ENCODE results near the gene WDR31. TPM values are rescaled to one million over a fixed set of nuclear protein-coding genes. Genes with fewer than 3 reads are reported as not detected.

WDR31 gene
- polyA plus RNA-seq (2013, experiment 1 of 2): 2.3 TPM
- 2.4 TPM for polyA plus RNA-seq (2013, experiment 2 of 2)

DNA sequence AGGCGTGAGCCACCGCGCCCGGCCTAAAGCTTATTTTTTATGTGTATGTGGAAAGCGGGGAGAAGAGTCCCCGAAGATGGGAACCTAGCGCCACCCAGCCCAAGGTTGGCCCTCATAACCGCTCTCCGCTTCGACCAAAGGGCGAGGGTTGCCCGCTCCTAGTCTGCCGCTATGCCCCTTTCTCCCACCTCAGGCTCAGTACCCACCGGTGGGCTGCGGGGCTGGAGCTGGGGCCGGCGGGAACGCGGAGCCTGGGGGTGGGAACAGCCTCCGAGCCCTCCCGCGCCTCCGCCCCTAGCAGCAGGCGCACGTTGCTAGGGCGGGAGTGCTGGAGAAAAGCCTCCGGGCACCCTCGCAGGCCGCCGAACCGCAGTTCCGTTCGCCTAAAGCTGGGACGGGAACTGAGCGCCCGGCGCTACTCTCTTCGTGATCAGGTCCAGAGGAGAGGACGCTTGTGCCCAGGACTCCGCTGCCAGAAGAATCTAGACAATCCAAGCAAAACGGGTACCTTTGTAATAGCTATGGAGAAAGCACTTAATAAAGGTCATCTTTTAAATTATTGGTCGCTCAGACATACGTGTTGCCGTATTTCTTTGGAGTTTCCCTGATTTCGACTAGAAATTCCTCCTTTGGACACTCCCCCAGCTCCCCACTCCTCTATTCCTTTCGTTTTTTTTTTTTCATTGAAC lies at the start of gene WDR31:
WDR31 (minus strand) TSS at position 265 of the 689 bp plus-strand sequence. CDS start 8,253 bp downstream, outside the sequence.
- no peak within 1 kb of the TSS for H4K91ac ChIP-seq (ENCODE audit: low read depth, low read length, poor library complexity)
- no peak within 1 kb of the TSS for H2BK120ac ChIP-seq (ENCODE audit: low read depth, low read length)
- no peak within 1 kb of the TSS for H2BK12ac ChIP-seq (ENCODE audit: low read length)
- WGBS, 2 donors (ENCODE audit: extremely low coverage in 2 of 2, insufficient read length in 2 of 2, insufficient replicate concordance in 1 of 2): no CpG with 5 or more reads among the region's 46 CpGs
- peak within 1 kb of the TSS; percentile 75 for H3K23ac ChIP-seq (ENCODE audit: low read depth, low read length, poor library complexity)
- no peak within 1 kb of the TSS for H2AK5ac ChIP-seq (ENCODE audit: low read depth, low read length)
- DNase-seq (ENCODE audit: low spot score): peak; percentile 87
- peak within 1 kb of the TSS; percentile 58 for H3K4me2 ChIP-seq (ENCODE audit: insufficient read depth, low read length, poor library complexity, severe bottlenecking)
- H3K9me3 ChIP-seq (replicated peaks in 1 of 2; ENCODE audit: control insufficient read depth in 2 of 2, insufficient read depth in 1 of 2, low read depth in 1 of 2, low read length in 2 of 2): no peaks in the 10 kb centered on the region
- no peak within 1 kb of the TSS for H3K14ac ChIP-seq (ENCODE audit: low read length)
- no peak within 1 kb of the TSS for H2BK15ac ChIP-seq (ENCODE audit: low read length)
- H3K27ac ChIP-seq (replicated peaks; ENCODE audit: low read length): peak within 1 kb of the TSS; percentile 75
- no peak within 1 kb of the TSS for H4K8ac ChIP-seq (ENCODE audit: low read depth, low read length)
- peak within 1 kb of the TSS; percentile 85 for H3K18ac ChIP-seq (ENCODE audit: low read length)
- peaks cover 0 to 21% (median 1%) of the 10 kb centered on the region in 3 experiments for H3K27me3 ChIP-seq (ENCODE audit: control insufficient read depth in 3 of 3, insufficient read depth in 3 of 3, low read depth in 1 of 3, low read length in 3 of 3)
- H2AFZ ChIP-seq (ENCODE audit: low read length): peak within 1 kb of the TSS; percentile 94
- H3K4ac ChIP-seq (ENCODE audit: low read length): no peak within 1 kb of the TSS
- H3K9ac ChIP-seq (ENCODE audit: low read depth, low read length, poor library complexity): peak within 1 kb of the TSS; percentile 87
- peak within 1 kb of the TSS; percentile 72 to 87 for H3K4me3 ChIP-seq (ENCODE audit: low read length in 2 of 2)
- no peak within 1 kb of the TSS for H2BK5ac ChIP-seq (ENCODE audit: low read length)
- peaks cover 0 to 5% of the 10 kb centered on the region in 2 donors for H3K4me1 ChIP-seq (ENCODE audit: control insufficient read depth in 2 of 2, insufficient read depth in 1 of 2, low read depth in 1 of 2, low read length in 2 of 2)
- no peaks in the 10 kb centered on the region for H3K36me3 ChIP-seq (replicated peaks in 1 of 2; ENCODE audit: control insufficient read depth in 2 of 2, insufficient read depth in 2 of 2, low read length in 2 of 2)
- H3K79me1 ChIP-seq (ENCODE audit: low read depth, low read length): no peaks in the 10 kb centered on the region

DNA sequence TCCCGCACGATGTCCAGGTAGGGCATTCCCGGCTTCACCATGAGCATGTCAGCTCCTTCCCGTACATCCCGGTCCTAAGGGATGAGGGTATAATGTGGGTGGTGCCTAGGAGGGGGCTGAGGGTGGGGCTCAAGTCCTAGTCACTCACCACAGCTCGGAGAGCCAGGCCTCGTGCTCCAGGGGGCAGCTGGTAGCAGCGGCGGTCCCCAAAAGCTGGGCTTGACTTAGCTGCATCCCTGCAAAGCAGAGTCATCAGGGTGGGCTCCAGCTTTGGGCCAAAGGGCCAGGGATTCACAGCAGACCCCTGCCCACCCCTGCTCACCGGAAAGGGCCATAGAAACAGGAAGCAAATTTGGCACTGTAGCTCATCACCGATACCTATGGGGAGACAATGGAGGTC lies 49.4 kb upstream of the WDR31 start:
- Histone ChIP-seq H3K14ac (ENCODE audit: low read length) (no peak overlapping the region), H3K27ac (replicated peaks; ENCODE audit: low read length) (no peak overlapping the region), H2BK15ac (ENCODE audit: low read length) (no peak overlapping the region), H2BK12ac (ENCODE audit: low read length) (no peak overlapping the region), H3K4me2 (ENCODE audit: insufficient read depth, low read length, poor library complexity, severe bottlenecking) (no peak overlapping the region), H3K4me1 (ENCODE audit: control insufficient read depth in 2 of 2, insufficient read depth in 1 of 2, low read depth in 1 of 2, low read length in 2 of 2) (no peaks in the 10 kb centered on the region), H2BK120ac (ENCODE audit: low read depth, low read length) (no peak overlapping the region), H2AFZ (ENCODE audit: low read length) (no peak overlapping the region), H3K4me3 (ENCODE audit: low read length in 2 of 2) (no peak overlapping the region), H4K91ac (ENCODE audit: low read depth, low read length, poor library complexity) (no peak overlapping the region), H3K18ac (ENCODE audit: low read length) (no peak overlapping the region), H3K36me3 (replicated peaks in 1 of 2; ENCODE audit: control insufficient read depth in 2 of 2, insufficient read depth in 2 of 2, low read length in 2 of 2) (peaks cover 30 to 73% of the 10 kb centered on the region in 2 donors), H3K4ac (ENCODE audit: low read length) (no peak overlapping the region), H3K23ac (ENCODE audit: low read depth, low read length, poor library complexity) (no peak overlapping the region), H3K9ac (ENCODE audit: low read depth, low read length, poor library complexity) (no peak overlapping the region), H2AK5ac (ENCODE audit: low read depth, low read length) (no peak overlapping the region), H3K27me3 (ENCODE audit: control insufficient read depth in 3 of 3, insufficient read depth in 3 of 3, low read depth in 1 of 3, low read length in 3 of 3) (no peaks in the 10 kb centered on the region), H3K79me1 (ENCODE audit: low read depth, low read length) (no peaks in the 10 kb centered on the region), H3K9me3 (replicated peaks in 1 of 2; ENCODE audit: control insufficient read depth in 2 of 2, insufficient read depth in 1 of 2, low read depth in 1 of 2, low read length in 2 of 2) (no peaks in the 10 kb centered on the region), H4K8ac (ENCODE audit: low read depth, low read length) (no peak overlapping the region), H2BK5ac (ENCODE audit: low read length) (no peak overlapping the region)
- DNase-seq (ENCODE audit: low spot score): no peak
- WGBS, 2 donors (ENCODE audit: extremely low coverage in 2 of 2, insufficient read length in 2 of 2, insufficient replicate concordance in 1 of 2): no CpG with 5 or more reads among the region's 11 CpGs

DNA sequence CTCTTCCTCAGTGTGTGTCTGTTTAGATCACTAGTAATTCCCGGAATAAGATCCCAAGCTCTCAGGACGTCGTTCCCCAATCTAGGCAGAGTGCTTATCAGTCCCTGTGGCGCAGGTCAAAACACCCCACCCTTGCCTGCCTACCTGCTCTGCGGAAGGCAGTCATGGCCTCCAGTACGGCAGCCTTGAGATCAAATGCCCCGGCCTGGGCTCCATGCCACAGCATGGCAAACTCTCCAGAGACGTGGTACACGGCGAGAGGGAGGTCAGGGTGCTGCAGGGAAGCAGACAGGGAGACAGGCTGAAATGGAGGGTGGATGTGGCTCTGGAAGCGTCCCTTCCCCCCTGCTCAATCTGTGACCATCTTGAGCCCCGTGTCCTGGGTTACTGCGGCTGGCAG lies 48.8 kb upstream of the WDR31 start:
- no peak for DNase-seq (ENCODE audit: low spot score)
- no peaks in the 10 kb centered on the region for H3K4me1 ChIP-seq (ENCODE audit: control insufficient read depth in 2 of 2, insufficient read depth in 1 of 2, low read depth in 1 of 2, low read length in 2 of 2)
- no peak overlapping the region for H3K14ac ChIP-seq (ENCODE audit: low read length)
- H3K23ac ChIP-seq (ENCODE audit: low read depth, low read length, poor library complexity): no peak overlapping the region
- H3K79me1 ChIP-seq (ENCODE audit: low read depth, low read length): no peaks in the 10 kb centered on the region
- no peak overlapping the region for H3K4ac ChIP-seq (ENCODE audit: low read length)
- H3K27ac ChIP-seq (replicated peaks; ENCODE audit: low read length): no peak overlapping the region
- H3K9me3 ChIP-seq (replicated peaks in 1 of 2; ENCODE audit: control insufficient read depth in 2 of 2, insufficient read depth in 1 of 2, low read depth in 1 of 2, low read length in 2 of 2): no peaks in the 10 kb centered on the region
- no peak overlapping the region for H2AFZ ChIP-seq (ENCODE audit: low read length)
- H2AK5ac ChIP-seq (ENCODE audit: low read depth, low read length): no peak overlapping the region
- H2BK15ac ChIP-seq (ENCODE audit: low read length): no peak overlapping the region
- no peak overlapping the region for H3K18ac ChIP-seq (ENCODE audit: low read length)
- no CpG with 5 or more reads among the region's 13 CpGs for WGBS, 2 donors (ENCODE audit: extremely low coverage in 2 of 2, insufficient read length in 2 of 2, insufficient replicate concordance in 1 of 2)
- no peak overlapping the region for H2BK12ac ChIP-seq (ENCODE audit: low read length)
- peaks cover 30 to 73% of the 10 kb centered on the region in 2 donors for H3K36me3 ChIP-seq (replicated peaks in 1 of 2; ENCODE audit: control insufficient read depth in 2 of 2, insufficient read depth in 2 of 2, low read length in 2 of 2)
- H3K9ac ChIP-seq (ENCODE audit: low read depth, low read length, poor library complexity): peak overlapping the region; percentile 38
- H2BK5ac ChIP-seq (ENCODE audit: low read length): no peak overlapping the region
- no peak overlapping the region for H2BK120ac ChIP-seq (ENCODE audit: low read depth, low read length)
- H3K4me2 ChIP-seq (ENCODE audit: insufficient read depth, low read length, poor library complexity, severe bottlenecking): no peak overlapping the region
- H4K91ac ChIP-seq (ENCODE audit: low read depth, low read length, poor library complexity): no peak overlapping the region
- no peak overlapping the region for H4K8ac ChIP-seq (ENCODE audit: low read depth, low read length)
- H3K27me3 ChIP-seq (ENCODE audit: control insufficient read depth in 3 of 3, insufficient read depth in 3 of 3, low read depth in 1 of 3, low read length in 3 of 3): no peaks in the 10 kb centered on the region
- H3K4me3 ChIP-seq (ENCODE audit: low read length in 2 of 2): no peak overlapping the region

DNA sequence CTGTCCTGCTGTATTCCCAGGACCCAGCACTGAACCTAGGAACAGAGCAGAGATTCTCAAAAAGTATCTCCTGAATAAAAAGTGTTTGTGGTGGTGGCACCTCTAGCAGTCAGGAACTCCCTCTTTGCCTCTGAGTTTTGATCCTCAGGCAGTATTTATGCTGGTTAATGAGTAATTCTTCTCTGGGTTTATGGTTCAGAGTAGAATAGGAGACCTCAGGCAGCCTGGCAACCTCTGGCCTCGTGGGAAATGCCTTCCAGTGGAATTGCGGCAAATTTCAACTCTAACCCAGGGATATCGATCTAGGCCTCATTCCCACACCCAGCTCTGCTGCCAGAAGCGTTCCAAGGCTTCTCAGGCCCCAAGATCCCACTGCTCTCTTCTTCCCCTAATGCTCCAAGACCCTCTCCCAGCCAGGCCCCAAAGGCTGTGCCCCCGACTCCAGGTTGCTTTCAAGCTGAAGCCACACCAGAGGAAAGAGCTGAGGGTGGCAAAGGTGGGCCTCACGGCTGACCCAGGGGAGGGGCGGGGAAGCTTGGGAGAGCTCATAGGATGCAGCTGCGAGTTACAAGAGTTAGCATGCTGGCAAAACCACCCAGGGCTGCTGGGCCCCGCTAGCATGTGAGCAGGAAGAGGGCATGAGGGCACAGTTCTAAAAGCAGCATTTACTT lies 47.6 kb upstream of the WDR31 start:
- no peak overlapping the region for H3K4me2 ChIP-seq (ENCODE audit: insufficient read depth, low read length, poor library complexity, severe bottlenecking)
- no peaks in the 10 kb centered on the region for H3K9me3 ChIP-seq (replicated peaks in 1 of 2; ENCODE audit: control insufficient read depth in 2 of 2, insufficient read depth in 1 of 2, low read depth in 1 of 2, low read length in 2 of 2)
- no peak overlapping the region for H3K4ac ChIP-seq (ENCODE audit: low read length)
- DNase-seq (ENCODE audit: low spot score): no peak
- H2BK12ac ChIP-seq (ENCODE audit: low read length): no peak overlapping the region
- H3K27ac ChIP-seq (replicated peaks; ENCODE audit: low read length): no peak overlapping the region
- peaks cover 28 to 63% of the 10 kb centered on the region in 2 donors for H3K36me3 ChIP-seq (replicated peaks in 1 of 2; ENCODE audit: control insufficient read depth in 2 of 2, insufficient read depth in 2 of 2, low read length in 2 of 2)
- no peak overlapping the region for H2BK120ac ChIP-seq (ENCODE audit: low read depth, low read length)
- no peak overlapping the region for H4K91ac ChIP-seq (ENCODE audit: low read depth, low read length, poor library complexity)
- no CpG with 5 or more reads among the region's 9 CpGs for WGBS, 2 donors (ENCODE audit: extremely low coverage in 2 of 2, insufficient read length in 2 of 2, insufficient replicate concordance in 1 of 2)
- no peak overlapping the region for H3K14ac ChIP-seq (ENCODE audit: low read length)
- no peak overlapping the region for H4K8ac ChIP-seq (ENCODE audit: low read depth, low read length)
- H3K27me3 ChIP-seq (ENCODE audit: control insufficient read depth in 3 of 3, insufficient read depth in 3 of 3, low read depth in 1 of 3, low read length in 3 of 3): no peaks in the 10 kb centered on the region
- H3K4me1 ChIP-seq (ENCODE audit: control insufficient read depth in 2 of 2, insufficient read depth in 1 of 2, low read depth in 1 of 2, low read length in 2 of 2): no peaks in the 10 kb centered on the region
- H3K79me1 ChIP-seq (ENCODE audit: low read depth, low read length): no peaks in the 10 kb centered on the region
- no peak overlapping the region for H2AFZ ChIP-seq (ENCODE audit: low read length)
- H2AK5ac ChIP-seq (ENCODE audit: low read depth, low read length): no peak overlapping the region
- no peak overlapping the region for H3K4me3 ChIP-seq (ENCODE audit: low read length in 2 of 2)
- H2BK15ac ChIP-seq (ENCODE audit: low read length): no peak overlapping the region
- H3K23ac ChIP-seq (ENCODE audit: low read depth, low read length, poor library complexity): no peak overlapping the region
- no peak overlapping the region for H2BK5ac ChIP-seq (ENCODE audit: low read length)
- H3K9ac ChIP-seq (ENCODE audit: low read depth, low read length, poor library complexity): no peak overlapping the region
- no peak overlapping the region for H3K18ac ChIP-seq (ENCODE audit: low read length)
